Measurements from ENCODE around the gene PSMD1.

PSMD1 gene

DNA sequence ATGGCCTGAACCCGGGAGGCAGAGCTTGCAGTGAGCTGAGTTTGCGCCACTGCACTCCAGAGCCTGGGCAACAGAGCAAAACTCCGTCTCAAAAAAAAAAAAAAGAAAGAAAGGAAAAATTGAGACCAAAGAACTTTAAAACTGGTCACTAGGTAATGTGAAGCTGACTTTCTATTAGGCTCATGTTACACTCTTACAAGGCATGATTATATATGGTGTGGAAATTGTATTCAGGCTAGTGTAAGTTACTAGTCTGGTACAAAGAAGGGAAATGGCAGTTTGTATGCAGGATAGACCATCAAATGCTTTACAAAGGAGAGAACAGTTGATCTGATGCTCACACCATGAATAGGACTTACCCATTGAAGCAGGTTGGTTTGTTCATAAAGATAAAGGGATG is 106.3 kb downstream of the PSMD1 start:
- peak overlapping the region; percentile 62 to 79 for H3K27ac ChIP-seq
- TF ChIP-seq, protein P1, sequence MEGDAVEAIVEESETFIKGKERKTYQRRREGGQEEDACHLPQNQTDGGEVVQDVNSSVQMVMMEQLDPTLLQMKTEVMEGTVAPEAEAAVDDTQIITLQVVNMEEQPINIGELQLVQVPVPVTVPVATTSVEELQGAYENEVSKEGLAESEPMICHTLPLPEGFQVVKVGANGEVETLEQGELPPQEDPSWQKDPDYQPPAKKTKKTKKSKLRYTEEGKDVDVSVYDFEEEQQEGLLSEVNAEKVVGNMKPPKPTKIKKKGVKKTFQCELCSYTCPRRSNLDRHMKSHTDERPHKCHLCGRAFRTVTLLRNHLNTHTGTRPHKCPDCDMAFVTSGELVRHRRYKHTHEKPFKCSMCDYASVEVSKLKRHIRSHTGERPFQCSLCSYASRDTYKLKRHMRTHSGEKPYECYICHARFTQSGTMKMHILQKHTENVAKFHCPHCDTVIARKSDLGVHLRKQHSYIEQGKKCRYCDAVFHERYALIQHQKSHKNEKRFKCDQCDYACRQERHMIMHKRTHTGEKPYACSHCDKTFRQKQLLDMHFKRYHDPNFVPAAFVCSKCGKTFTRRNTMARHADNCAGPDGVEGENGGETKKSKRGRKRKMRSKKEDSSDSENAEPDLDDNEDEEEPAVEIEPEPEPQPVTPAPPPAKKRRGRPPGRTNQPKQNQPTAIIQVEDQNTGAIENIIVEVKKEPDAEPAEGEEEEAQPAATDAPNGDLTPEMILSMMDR (IDR thresholded peaks at IDR 0.05), result no peak
- intact Hi-C loops (cut with DNase I; ENCODE audit: low total_unique reads), result no loop called here
- H3K36me3 ChIP-seq, result peaks cover 7 to 29% (median 26%) of the 10 kb centered on the region in 3 donors
- no peak for DNase-seq
- H3K4me3 ChIP-seq, result no peak overlapping the region
- no peaks in the 10 kb centered on the region for H3K9me3 ChIP-seq
- H3K27me3 ChIP-seq, result no peaks in the 10 kb centered on the region
- peaks cover 0 to 52% (median 14%) of the 10 kb centered on the region in 4 donors for H3K4me1 ChIP-seq

GRCh38 chr2:231163414-231164095 is 106.9 kb downstream of the PSMD1 start:
- Histone ChIP-seq H3K36me3 (peaks cover 7 to 29% (median 25%) of the 10 kb centered on the region in 3 donors), H3K27ac (peak overlapping the region; percentile 62 to 79)
- intact Hi-C loops (cut with DNase I; ENCODE audit: low total_unique reads), result no loop called here

GRCh38 chr2:231167745-231168459 is 111.2 kb downstream of the PSMD1 start:
- Histone ChIP-seq H3K9me3 (no peaks in the 10 kb centered on the region), H3K4me3 (no peak overlapping the region), H3K27ac (no peak overlapping the region), H3K4me1 (peaks cover 0 to 16% (median 0%) of the 10 kb centered on the region in 4 donors), H3K36me3 (peaks cover 15 to 56% (median 38%) of the 10 kb centered on the region in 3 donors), H3K27me3 (no peaks in the 10 kb centered on the region)
- intact Hi-C loops (cut with DNase I; ENCODE audit: low total_unique reads), result no loop called here
- DNase-seq, result no peak
- TF ChIP-seq, protein P1 (IDR thresholded peaks at IDR 0.05), result no peak

More at GRCh38 chr2:231163414-231164095, 106.9 kb downstream of the PSMD1 start:
- no peak overlapping the region for H3K4me3 ChIP-seq
- DNase-seq, result no peak
- H3K4me1 ChIP-seq, result peaks cover 0 to 52% (median 14%) of the 10 kb centered on the region in 4 donors
- H3K27me3 ChIP-seq, result no peaks in the 10 kb centered on the region
- TF ChIP-seq, protein P1 (IDR thresholded peaks at IDR 0.05), result no peak
- no peaks in the 10 kb centered on the region for H3K9me3 ChIP-seq

DNA sequence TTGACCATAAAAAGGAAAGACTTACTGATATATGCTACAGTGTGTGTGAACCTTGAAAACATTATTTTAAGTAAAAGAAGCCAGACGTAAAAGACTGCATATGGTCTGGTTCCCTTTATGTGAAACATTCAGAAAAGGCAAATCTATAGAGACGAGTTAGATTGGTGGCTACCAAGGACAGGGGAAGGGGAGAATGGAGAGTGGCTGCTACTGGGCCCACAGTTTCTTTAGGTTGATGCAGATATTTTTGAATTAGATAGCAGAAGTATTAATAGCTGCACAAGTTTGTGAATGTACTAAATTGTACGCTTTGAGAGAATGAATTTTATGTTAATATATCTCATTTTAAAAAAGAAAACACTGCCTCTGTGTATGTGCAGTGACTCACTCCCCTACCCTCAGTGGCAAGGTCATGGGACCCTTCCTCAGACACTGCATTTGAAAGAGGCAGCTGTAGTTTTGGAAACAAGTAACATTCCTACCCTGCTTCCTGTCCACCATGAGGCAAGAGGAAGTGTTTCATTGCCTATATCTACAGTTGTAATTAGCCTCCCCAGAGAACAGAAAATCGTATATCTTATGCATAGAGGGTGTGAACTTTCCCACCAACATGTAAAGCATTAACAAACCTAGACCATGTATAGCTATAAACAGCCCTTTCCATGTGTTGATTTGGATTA is 111.9 kb downstream of the PSMD1 start:
- peaks cover 15 to 62% (median 42%) of the 10 kb centered on the region in 3 donors for H3K36me3 ChIP-seq
- intact Hi-C loops (cut with DNase I; ENCODE audit: low total_unique reads), result no loop called here
- no peak overlapping the region for H3K4me3 ChIP-seq
- no peak overlapping the region for H3K27ac ChIP-seq
- H3K4me1 ChIP-seq, result peaks cover 0 to 9% (median 0%) of the 10 kb centered on the region in 4 donors
- TF ChIP-seq, protein P1 (IDR thresholded peaks at IDR 0.05), result no peak
- H3K9me3 ChIP-seq, result no peaks in the 10 kb centered on the region
- no peak for DNase-seq
- H3K27me3 ChIP-seq, result no peaks in the 10 kb centered on the region

DNA sequence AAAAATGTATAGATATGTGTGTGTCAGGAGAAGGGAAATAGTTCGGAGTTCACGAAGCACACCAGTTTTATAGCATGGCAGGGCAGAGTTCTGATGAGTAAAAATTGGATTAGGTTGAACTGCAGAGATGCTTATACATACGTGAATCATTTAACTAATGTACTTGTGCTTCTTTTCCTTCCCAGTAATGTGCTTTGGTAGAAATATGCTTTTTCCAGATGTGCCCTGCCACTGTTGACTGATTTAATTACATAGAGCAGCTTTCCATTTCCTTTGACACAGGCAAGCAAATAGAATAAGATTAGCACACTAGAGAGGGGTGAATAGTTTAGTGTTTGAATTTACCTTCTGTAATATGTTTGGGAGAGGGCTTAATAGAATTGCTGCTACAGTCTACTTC is 112.8 kb downstream of the PSMD1 start:
- H3K9me3 ChIP-seq, result no peaks in the 10 kb centered on the region
- H3K27me3 ChIP-seq, result no peaks in the 10 kb centered on the region
- no peak overlapping the region for H3K4me3 ChIP-seq
- peaks cover 15 to 62% (median 42%) of the 10 kb centered on the region in 3 donors for H3K36me3 ChIP-seq
- TF ChIP-seq, protein P1 (IDR thresholded peaks at IDR 0.05), result no peak
- no peak for DNase-seq
- peak overlapping the region in 1 of 2 donors; percentile 19 for H3K27ac ChIP-seq
- intact Hi-C loops (cut with DNase I; ENCODE audit: low total_unique reads), result no loop called here
- H3K4me1 ChIP-seq, result peaks cover 0 to 4% (median 0%) of the 10 kb centered on the region in 4 donors
